Stimulated activated CD4-positive, alpha-beta T cell treated with anti-CD3 and anti-CD28 coated beads, TNF-alpha, amount 100 ng/mL, for 1 hour (primary cell): ENCODE results near the gene ZCCHC10.

Source experiments
- DNase-seq, 3 donors: peaks; one replicate each; pipeline ENCODE4 v3.0.0-alpha.2; 2020; ENCODE audit warnings: low read depth in 3 of 3, low spot score in 1 of 3

ZCCHC10 gene

GRCh38 chr5:133025804-133026663 lies at the start of gene ZCCHC10:
Gene ZCCHC10, minus strand, starts transcription at chr5:133026549. Its CDS starts 12 bp downstream, at chr5:133026537.
- DNase-seq: peak; percentile 71 to 83 (median 81)

GRCh38 chr5:133075572-133076536 lies 49.5 kb upstream of the ZCCHC10 start:
- DNase-seq: no peak

GRCh38 chr5:133072021-133072420 lies 45.7 kb upstream of the ZCCHC10 start:
- DNase-seq: no peak

GRCh38 chr5:133066045-133066444 lies 39.7 kb upstream of the ZCCHC10 start:
- no peak for DNase-seq

- DNase-seq: no peak
These were observed 39.1 kb upstream of the ZCCHC10 start for GRCh38 chr5:133065471-133065870.

GRCh38 chr5:133063965-133064364 lies 37.6 kb upstream of the ZCCHC10 start:
- DNase-seq: no peak

GRCh38 chr5:133062276-133062675 lies 35.9 kb upstream of the ZCCHC10 start:
- no peak for DNase-seq

- DNase-seq: no peak
These were observed 33.3 kb upstream of the ZCCHC10 start for GRCh38 chr5:133059621-133060020.

- no peak for DNase-seq
These were observed 30.5 kb upstream of the ZCCHC10 start for GRCh38 chr5:133056891-133057290.

- no peak for DNase-seq
These were observed 28.5 kb upstream of the ZCCHC10 start for GRCh38 chr5:133054697-133055471.

- no peak for DNase-seq
These were observed 27.1 kb upstream of the ZCCHC10 start for GRCh38 chr5:133053448-133053847.

GRCh38 chr5:133052317-133053175 lies 26.2 kb upstream of the ZCCHC10 start:
- peak in 1 of 3 donors; percentile 37 for DNase-seq

- DNase-seq: peak; percentile 87 to 93 (median 92)
These were observed 25.4 kb upstream of the ZCCHC10 start, which contains the start of gene HSPA4 for GRCh38 chr5:133051542-133052316. Gene HSPA4, plus strand, starts transcription at chr5:133052013. Its CDS starts 238 bp downstream, at chr5:133052251.

- no peak for DNase-seq
These were observed 24.8 kb upstream of the ZCCHC10 start for GRCh38 chr5:133051061-133051541.

- no peak for DNase-seq
These were observed 24.2 kb upstream of the ZCCHC10 start for GRCh38 chr5:133050521-133050920.

GRCh38 chr5:133049726-133050048 lies 23.3 kb upstream of the ZCCHC10 start:
- no peak for DNase-seq

GRCh38 chr5:133048993-133049725 lies 22.8 kb upstream of the ZCCHC10 start:
- DNase-seq: no peak

GRCh38 chr5:133047404-133047803 lies 21.1 kb upstream of the ZCCHC10 start:
- DNase-seq: no peak
